Activated CD4-positive, alpha-beta T cell treated with anti-CD3 and anti-CD28 coated beads, Interleukin-2, Interleukin-4, amounts not matched to agents 100 ng/mL and 50 ng/mL, durations not matched to agents 16 hours and 8 hours (primary cell): ENCODE measurements around the gene USO1.
A peak's percentile ranks its signal among the peaks of the same experiment; 100 is the strongest.
"Not testable (repeated sequence)": the region's sequence is repeated elsewhere in the genome, so short reads cannot be mapped to it uniquely, and the experiment has no call there.

Experiments
- DNase-seq: peaks from one replicate; pipeline ENCODE4 v3.0.0-alpha.2; 2020; ENCODE audit warnings: low spot score

Gene USO1

GRCh38 chr4:75771607-75772006 lies 47.2 kb downstream of the USO1 start:
- DNase-seq: no peak

- no peak for DNase-seq
These were observed 53.2 kb downstream of the USO1 start for GRCh38 chr4:75777589-75777988.

GRCh38 chr4:75779105-75779757 lies 54.9 kb downstream of the USO1 start:
- DNase-seq: peak; percentile 30

DNA sequence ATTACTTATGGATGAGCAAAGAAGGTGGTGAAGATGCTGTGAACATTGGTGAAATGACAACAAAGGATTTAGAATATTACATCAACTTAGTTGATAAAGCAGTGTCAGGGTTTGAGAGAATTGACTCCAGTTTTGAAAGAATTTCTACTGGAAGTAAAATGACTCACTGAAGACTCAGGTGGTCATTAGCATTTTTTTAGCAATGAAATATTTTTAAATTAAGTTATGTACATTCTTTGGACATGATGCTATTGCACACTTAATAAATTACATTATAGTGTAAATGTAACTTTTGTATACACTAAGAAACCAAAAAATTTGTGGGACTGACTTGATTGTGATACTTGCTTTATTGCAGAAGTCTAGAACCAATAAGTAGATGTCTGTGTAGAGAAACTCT lies 56.9 kb downstream of the USO1 start:
- no peak for DNase-seq

DNA sequence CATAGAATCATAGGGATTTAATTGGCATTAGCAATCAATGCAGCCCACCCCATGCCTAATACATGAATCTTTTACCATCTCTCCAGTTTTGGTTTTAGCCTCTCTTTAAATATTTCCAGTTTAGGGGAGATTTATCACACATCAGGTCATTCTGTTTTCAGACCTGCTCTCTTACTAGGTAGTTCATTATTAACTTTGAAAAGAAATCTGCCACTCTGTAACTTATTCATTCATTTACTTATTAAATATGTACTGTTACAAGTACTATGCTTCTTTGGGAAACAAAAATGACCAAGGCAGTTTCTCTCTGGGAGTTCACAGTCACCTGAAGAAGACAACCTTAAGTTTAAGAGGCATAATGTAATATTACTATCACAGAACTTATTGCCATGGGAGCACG lies 62.1 kb downstream of the USO1 start:
- DNase-seq: no peak

DNA sequence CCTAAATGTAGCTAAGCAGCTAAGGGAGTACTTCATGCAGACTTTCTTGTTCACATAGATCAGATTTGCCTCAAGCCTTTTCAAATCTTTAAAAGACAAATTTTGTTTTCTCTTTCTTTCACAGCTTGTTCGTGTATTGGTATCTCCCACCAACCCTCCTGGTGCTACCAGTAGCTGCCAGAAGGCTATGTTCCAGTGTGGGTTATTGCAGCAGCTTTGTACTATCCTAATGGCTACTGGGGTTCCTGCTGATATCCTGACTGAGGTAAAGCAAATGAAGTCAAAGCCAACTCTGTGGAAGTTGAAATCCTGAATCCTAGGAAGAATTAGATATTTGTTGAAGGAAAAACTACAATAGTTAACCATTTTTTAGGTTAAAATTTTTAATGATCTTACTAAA lies 62.6 kb downstream of the USO1 start:
- DNase-seq: no peak

- DNase-seq: no peak
These were observed 65.6 kb downstream of the USO1 start for GRCh38 chr4:75790024-75790423.

DNA sequence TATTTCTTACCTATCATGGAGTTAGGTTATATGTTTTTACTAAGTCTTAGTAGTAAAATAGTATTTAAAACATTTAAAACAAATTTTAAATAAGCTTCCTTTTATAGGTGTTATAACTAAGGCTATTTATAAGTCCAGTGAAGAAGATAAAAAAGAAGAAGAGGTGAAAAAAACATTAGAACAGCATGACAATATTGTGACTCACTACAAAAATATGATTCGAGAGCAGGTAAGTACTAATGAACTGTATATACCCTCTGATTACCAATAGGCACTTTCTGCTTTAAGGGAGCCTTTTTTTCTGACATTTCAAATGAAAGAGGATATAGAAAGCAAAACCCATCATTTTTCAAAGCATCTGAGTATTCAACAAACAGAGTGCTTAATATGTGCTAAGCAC lies 76.6 kb downstream of the USO1 start:
- no peak for DNase-seq

- DNase-seq: not testable (repeated sequence)
These were observed 81.7 kb downstream of the USO1 start for GRCh38 chr4:75806035-75806434.

DNA sequence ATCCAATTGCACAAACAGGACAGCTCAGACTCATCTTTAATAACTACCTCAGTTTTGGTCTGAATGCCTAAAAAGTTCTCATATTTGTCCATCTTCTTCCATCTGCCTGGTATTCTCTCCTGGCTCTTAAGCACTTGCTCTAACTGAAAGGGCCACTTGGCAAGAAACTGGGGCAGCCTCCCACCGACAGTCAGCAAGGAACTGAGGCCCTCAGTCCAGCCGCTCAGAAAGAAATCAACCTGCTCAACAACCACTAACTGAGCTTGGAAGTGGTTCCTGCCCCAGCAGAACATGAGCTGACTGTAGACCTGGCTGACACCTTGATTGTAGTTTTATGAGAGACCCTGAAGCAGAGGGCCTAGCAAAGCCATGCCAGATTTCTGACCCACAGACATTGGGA lies 93.5 kb downstream of the USO1 start:
- no peak for DNase-seq

DNA sequence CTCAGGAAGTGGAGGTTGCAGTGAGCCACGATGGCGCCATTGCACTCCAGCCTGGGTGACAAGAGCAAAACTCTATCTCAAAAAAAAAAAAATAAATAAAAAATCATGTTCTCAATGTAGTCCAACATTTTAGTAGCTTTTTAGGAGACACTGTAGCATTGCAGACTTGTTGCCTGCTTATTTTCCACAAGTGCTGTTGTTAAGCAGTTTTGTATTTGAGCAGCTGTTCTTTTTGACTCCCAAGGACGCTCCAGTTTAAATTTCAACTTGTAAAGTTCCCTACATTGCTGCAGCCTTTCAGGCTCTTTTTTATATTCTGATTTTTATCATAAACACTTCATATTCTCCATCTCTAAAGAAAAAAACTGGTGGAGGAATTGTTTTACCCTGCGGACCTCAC lies 94.7 kb downstream of the USO1 start:
- no peak for DNase-seq

GRCh38 chr4:75820197-75820596 lies 95.8 kb downstream of the USO1 start:
- no peak for DNase-seq

DNA sequence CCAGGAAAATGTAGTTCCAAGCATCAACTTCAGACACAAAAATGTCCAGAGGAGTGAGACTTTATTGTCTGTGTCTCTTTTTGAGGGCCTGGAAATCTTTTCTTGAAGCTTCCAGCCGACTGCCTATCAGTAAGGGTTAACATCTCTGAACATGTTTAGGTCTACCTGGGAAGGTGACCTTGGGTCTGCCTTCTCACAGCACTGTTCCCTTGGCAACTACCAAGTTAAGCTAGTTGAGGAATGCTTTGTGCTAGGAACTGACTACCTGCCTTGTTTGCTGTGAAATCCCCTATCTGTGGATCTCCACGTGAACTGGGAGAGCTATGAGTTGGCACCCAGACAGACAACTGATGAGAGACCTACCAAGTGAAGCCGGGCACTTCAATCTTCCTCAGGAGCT lies 96.3 kb downstream of the USO1 start:
- no peak for DNase-seq

GRCh38 chr4:75821216-75821615 lies 96.8 kb downstream of the USO1 start:
- DNase-seq: no peak

- no peak for DNase-seq
These were observed 97.6 kb downstream of the USO1 start for GRCh38 chr4:75821966-75822365.

GRCh38 chr4:75822416-75822815 lies 98.0 kb downstream of the USO1 start:
- DNase-seq: no peak

DNA sequence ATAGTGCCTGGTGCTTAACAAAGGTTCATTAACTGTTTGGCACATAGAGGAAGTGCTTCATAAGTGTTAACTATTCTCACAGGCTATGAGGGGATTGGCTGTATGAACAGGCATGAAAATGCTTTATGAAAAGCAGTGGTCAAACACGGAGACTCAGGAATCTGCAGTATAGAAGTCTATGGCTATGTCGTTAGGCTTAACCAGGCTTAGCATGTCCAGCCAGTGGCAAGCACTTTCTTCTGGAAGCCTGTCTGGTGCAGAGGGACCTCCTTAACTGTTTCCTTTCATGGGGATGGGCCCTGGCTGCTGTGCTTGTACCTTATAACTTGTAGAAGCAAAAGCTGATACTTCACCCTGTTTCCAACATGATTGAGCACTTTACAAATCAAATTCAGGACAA lies 99.4 kb downstream of the USO1 start:
- no peak for DNase-seq

GRCh38 chr4:75830906-75831305 lies 106.5 kb downstream of the USO1 start:
- DNase-seq: no peak

DNA sequence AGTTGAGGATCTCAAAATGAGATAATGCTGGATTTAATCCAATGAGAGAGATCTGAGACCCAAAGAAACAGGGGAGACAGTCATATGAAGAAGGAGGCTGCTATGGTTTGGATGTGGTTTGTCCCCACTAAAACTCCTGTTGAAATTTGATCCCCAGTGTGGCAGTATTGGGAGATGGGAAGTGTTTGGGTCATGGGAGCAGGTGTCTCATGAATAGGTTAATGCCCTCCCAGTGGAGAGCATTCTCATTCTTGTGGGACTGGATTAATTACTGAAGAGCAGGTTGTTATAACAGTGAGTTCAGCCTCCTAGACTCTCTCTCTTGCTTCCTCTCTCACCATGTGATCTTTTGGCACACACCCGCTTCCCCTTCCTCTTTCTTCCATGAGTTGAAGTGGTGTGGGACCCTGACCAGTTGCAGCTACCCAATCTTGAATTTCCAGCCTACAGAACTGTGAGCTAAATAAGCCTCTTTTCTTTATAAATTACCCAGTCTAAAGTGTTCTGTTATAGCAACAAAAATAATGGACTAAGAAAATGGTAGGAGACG lies 107.6 kb downstream of the USO1 start:
- no peak for DNase-seq

- DNase-seq: no peak
These were observed 109.9 kb downstream of the USO1 start for GRCh38 chr4:75834095-75834771.

GRCh38 chr4:75834772-75835154 lies 110.4 kb downstream of the USO1 start:
- no peak for DNase-seq

DNA sequence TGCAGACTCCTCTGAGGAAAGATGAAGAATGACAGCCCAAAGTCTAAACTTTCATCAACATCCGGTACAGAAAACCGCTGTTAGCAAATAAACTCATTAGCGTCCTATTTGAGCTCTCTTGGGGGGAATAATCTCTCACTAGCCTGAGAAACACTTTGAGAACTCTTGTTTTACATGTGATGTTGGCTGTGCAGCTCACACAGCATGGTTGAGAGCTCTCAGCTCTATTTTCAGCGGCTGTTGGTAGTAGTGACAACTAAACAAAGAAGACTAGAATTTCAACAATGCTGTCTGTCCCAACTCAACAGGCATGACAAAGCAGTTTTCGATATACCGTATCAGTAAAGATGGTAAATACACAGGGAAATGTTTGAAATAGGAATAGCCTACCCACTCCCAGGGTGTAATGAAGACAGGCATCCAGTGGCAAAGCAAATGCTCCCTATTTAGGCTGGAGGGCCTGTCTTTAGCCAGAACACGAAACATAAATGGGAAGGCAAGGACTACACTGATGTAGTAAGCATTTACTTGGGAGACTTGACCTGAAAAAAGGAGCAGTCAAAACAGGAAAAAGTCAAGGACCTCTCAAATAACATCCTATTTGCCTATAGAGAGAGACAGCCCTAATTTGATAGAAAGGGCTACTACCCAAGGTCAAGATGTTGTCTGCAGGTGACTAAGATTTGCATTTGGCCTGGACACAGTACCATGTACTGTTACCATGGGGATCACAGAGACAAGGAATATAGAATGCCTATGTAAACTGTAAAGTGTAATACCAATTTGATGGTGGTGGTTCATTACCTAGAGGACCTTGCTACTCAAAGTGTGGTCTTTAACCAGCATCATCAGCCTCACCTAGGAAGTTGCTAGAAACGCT lies 117.5 kb downstream of the USO1 start:
- DNase-seq: no peak

GRCh38 chr4:75843596-75843995 lies 119.2 kb downstream of the USO1 start:
- DNase-seq: no peak
